Measurements from ENCODE around the gene ATF7.
"Not testable (repeated sequence)": the region's sequence is repeated elsewhere in the genome, so short reads cannot be mapped to it uniquely, and the experiment has no call there.

Gene ATF7

GRCh38 chr12:53625946-53626701 is at the start of gene ATF7:
Gene ATF7 (minus strand): TSS chr12:53626382. CDS start chr12:53601000, 25,382 bp downstream.
- DNase-seq (ENCODE audit: low spot score) = peak; percentile 98

DNA sequence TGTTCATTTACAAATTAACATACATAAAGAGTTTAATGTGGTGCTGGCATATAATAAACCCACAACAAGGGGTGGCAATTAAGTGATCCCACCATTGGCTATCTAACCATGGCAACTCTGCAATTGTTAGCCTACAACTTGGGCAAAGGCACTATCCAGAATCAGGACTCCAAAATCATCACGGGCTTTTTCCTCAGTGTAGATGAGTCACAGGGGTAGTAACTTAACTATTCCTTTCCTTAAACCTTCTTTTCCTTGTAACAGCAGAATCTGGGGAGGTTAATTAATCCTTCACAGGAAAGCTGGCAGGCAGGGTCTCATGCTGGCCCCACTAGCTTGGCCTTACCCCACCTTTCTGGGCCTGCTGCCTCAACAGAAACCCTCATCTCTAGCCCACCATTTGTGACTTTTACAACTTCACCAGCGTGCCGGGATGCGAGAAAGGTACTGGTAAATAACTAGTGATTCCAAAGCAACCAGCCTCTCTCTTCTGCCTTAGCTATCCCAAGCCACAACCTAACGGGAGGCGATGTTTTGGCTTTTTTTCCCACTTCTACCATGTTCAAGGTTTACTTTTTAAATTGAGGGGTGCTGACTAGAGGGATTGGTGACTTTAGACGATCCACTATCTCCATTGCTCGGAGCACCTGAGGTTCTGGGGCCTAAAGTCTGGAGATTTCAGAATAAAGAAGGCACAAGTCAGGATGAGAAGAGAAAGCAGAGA is 49.0 kb upstream of the ATF7 start:
- no peak for DNase-seq (ENCODE audit: low spot score)

DNA sequence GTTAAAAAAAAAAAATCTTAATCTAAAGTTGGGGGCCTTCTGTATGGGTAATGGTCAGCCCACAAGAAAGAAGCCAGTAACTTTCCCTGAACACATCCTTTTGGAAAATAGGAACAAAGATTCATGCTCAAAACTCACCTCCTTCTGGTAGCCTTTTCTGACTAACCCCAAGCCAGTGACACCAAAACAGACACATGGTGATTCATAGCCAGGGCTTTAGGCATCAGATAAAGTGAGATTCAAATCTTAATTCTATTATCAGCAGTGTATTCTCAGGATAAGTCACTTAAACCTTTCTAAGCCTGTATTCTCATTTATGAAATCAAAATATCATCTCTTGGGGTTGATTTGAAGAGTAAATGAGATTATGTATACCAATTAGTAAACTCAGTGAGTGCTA is 44.8 kb upstream of the ATF7 start:
- DNase-seq (ENCODE audit: low spot score) = no peak

DNA sequence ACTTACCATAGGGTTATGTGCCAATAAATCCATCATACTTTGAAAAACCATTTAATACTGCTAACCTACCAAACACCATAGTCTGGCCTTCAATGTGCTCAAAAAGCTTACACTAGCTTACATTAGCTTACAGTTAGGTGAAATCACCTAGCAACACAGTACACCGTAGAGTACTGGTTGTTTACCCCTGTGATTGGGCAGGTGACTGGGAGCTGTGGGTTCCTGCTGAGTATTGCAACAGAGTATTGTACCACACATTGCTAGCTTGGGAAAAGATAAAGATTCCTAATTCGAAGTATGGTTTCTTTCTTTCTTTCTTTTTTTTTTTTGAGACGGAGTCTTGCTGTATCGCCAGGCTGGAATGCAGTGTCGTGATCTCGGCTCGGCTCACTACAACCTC is 44.1 kb upstream of the ATF7 start:
- no peak for DNase-seq (ENCODE audit: low spot score)

DNA sequence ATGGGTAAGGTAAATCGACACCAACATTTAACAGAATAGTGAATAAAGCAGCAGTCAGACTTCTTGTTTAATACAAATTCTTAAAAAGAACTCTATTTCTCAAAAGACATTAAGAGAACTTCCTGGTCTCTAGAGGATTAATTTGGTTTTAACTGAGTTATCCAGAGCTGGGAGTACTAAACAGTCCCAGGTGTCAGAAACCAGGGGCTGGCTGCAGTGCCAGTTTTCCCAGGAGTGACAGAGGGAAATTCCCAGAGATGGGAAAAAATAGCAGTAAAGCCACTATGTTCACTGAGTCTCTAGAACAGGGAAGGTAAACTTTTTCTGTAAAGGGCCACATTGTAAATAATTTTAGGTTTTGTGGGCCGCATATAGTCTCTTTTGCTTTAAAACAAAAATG is 40.9 kb upstream of the ATF7 start:
- DNase-seq (ENCODE audit: low spot score) = no peak

DNA sequence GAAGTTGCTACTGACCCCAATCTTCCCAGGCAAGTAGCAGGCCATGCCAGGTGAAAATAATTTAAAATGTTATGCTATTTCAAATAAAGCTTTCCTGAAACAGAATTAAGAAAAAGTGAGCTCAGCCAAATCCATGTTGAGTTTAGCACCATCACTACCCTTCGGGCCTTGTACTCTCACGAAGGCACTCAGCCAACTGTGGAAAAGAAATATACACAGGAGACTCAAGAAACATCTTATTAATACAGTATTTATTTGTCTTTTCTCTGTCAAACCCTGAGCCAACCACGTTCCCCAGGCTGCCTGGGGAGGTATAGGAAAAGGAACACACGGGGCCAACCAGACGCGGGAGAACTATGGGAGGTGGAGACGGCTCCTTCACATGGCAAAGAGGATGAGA is 38.8 kb upstream of the ATF7 start:
- no peak for DNase-seq (ENCODE audit: low spot score)

DNA sequence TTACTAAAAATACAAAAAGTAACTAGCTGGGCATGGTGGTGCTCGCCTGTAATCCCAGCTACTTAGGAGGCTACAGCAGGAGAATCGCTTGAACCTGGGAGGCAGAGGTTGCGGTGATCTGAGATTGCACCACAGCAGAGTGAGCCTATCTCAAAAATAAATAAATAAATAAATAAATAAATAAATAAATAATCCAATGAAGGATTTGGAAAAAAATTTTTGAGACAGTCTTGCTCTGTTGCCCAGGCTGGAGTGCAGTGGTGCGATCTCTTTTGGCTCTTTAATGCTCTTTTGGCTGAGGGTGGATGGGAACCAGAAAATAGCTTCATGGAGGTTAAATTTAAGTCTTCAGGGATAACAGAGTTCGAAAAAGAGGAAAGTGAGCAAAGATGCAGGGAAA is 38.0 kb upstream of the ATF7 start:
- no peak for DNase-seq (ENCODE audit: low spot score)

GRCh38 chr12:53660041-53660440 is 33.9 kb upstream of the ATF7 start:
- DNase-seq (ENCODE audit: low spot score) = no peak

DNA sequence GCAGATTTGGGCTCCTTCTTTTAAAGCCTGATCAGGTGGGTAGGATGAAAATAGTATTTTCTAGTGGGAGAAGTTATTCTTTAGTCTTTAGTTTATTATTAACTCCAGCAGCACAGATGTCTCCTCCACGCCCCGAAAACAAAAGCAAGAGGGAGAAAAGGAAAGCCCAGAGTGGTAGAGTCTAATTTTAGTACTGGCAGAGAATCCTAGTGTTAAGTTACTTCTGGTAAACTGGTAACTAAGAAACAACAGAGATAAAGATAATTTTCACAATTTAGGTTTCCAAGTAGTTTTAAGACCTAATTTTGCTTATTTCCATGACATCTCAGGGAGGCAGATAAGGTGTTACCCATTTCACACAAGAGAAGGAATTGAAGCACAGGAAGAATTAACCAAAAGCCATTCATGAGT is 33.4 kb upstream of the ATF7 start:
- no peak for DNase-seq (ENCODE audit: low spot score)

DNA sequence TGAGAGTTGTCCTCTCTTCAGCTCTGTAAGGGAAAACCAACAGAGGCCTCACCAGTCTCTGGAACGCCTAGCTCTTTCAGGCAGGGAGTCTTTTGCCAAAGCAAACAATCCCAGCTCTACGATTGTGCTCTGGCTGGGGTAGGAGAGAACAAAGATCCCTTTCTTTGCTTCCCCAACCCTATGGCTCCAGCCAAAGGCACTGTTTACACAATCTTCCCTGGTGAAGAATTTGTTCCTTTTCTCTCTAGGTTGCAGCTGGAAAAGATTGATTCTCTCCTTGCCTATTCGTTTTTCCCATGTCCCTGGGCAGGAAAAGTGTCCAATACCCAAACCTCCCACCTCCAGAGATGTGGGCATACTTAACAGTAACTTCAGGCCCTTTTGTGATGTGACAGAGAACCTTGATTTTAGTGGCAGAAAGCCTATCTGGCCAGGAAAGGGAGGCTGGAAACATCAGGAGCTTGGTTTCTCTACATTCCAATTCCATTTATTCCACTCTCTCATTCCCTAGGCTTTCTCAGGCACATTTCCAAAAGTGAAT is 32.9 kb upstream of the ATF7 start:
- DNase-seq (ENCODE audit: low spot score) = no peak

- DNase-seq (ENCODE audit: low spot score) = no peak
These were observed 30.9 kb upstream of the ATF7 start for GRCh38 chr12:53657041-53657440.

DNA sequence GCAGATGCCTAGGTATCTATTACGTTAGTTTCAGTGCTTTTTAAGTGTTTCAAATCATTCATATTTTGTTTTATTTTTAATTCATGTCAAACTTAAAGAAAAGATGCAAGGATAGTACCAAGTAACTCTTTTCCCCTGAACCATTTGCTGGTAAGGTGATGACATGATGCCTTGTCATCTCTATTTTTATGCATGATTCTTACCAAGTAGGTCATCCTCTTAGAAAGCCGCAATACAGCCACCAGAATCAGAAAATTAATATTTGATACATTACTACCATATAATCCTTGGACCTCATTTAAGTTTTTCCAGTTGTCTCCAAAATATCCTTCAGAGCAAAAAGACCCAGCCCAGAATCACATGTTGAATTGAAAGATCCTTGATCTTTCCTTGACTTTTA is 27.4 kb upstream of the ATF7 start:
- no peak for DNase-seq (ENCODE audit: low spot score)

- no peak for DNase-seq (ENCODE audit: low spot score)
These were observed 26.2 kb upstream of the ATF7 start for GRCh38 chr12:53652366-53652765.

DNA sequence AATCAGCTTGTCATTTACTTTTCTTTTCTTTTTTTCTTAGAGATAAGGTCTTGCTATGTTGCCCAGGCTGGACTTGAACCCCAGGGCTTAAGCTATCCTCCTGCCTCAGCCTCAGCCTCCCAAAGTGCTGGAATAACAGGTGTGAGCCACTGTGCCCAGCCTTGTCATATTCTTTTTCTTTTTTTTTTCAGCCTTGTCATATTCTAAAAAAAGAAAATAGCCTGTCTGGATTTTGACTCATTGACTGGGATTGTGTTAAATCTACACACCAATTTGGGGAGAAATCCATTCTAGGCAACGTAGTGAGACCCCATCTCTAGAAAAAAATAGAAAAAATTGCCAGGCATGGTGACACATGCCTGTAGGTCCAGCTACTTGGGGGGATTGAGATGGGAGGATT is 25.6 kb upstream of the ATF7 start:
- DNase-seq (ENCODE audit: low spot score) = no peak

- not testable (repeated sequence) for DNase-seq (ENCODE audit: low spot score)
These were observed 20.1 kb upstream of the ATF7 start for GRCh38 chr12:53646300-53646699.

DNA sequence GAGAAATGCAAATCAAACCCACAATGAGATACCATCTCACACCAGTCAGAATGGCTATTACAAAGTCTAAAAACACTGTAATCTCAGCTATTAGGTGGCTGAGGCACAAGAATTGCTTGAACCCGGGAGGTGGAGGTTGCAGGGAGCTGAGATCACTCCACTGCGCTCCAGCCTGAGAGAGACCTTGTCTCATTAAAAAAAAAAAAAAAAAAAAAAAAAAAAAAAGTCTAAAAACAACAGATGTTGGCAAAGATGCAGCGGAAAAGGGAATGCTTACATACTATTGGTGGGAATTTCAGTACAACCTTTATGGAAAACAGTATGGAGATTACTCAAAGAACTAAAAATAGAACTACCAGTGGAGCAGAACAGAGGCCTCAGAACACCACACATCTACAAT is 19.0 kb upstream of the ATF7 start:
- DNase-seq (ENCODE audit: low spot score) = no peak

DNA sequence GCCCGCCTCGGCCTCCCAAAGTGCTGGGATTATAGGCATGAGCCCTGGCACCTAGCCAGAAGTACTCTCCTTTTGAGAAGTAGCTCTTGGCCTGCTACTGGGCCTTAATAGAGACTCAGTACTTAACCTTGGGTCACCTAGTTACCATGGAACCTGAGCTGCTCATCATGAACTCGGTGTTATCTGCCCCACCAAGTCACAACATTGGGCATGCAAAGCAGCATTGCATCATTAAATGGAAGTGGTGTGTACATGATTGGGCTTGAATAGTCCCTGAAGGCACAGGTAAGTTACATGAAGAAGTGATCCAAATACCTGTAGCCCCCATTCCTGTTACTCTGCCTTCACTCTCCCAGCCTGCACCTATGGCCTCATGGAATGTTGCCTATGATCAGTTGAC is 18.0 kb upstream of the ATF7 start:
- DNase-seq (ENCODE audit: low spot score) = no peak

DNA sequence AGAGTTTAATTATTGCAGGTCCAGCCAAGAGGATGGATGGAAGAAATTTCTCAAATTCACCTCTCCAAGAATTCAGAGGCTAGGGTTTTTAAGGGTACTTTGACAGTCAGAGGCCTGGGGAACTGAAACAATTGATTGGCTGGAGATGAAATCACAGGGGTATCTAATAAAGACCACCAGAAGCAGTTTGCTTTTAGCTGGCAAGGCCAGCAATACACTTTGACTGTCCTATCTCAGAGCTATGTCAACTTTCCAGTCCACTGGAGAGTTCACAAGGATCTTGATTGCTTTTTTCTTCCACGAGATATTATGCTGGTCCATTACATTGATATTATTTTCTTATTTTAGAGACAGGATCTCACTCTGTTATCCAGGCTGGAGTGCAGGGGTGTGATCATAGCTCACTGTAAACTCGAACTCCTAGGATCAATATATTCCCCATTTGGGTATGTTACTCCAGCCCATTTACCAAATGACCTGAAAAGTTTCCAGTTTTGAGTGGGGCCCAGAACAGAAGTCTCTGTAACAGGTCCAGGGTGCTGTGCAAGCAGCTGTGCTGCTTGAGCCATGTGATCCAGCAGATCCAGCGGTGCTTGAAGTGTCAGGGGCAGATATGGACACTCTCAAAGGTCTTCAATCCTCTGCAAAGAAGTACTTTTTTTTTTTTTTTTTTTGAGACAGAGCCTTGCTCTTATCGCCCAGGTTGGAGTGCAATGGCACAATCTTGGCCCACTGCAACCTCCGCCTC is 17.2 kb upstream of the ATF7 start:
- DNase-seq (ENCODE audit: low spot score) = no peak

- DNase-seq (ENCODE audit: low spot score) = no peak
These were observed 11.9 kb upstream of the ATF7 start for GRCh38 chr12:53638057-53638456.

GRCh38 chr12:53636641-53637040 is 10.5 kb upstream of the ATF7 start:
- DNase-seq (ENCODE audit: low spot score) = no peak

DNA sequence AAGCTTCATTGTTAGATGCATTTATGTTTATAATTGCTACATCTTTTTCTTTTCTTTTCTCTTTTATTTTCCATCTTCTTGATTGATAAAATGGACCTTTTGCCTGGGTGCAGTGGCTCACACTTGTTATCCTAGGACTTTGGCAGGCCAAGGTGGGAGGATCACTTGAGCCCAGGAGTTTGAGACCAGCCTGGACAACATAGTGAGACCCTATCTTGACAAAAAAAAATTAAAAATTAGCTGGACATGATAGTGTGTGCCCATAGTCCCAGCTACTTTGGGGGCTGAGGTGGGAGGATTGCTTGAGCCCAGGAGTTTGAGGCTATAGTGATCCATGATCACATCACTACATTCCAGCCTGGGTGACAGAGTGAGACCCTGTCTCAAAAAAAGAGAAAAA is 9.5 kb upstream of the ATF7 start:
- DNase-seq (ENCODE audit: low spot score) = not testable (repeated sequence)

- no peak for DNase-seq (ENCODE audit: low spot score)
These were observed 5.5 kb upstream of the ATF7 start for GRCh38 chr12:53631721-53632120.

GRCh38 chr12:53627919-53628318 is 1.7 kb upstream of the ATF7 start:
- no peak for DNase-seq (ENCODE audit: low spot score)

Measured in kidney capillary endothelial cell (primary cell).